HG03432 (cell line): ENCODE measurements around the gene GPR146.
"Not testable (repeated sequence)": the region's sequence is repeated elsewhere in the genome, so short reads cannot be mapped to it uniquely, and the experiment has no call there.

Experiments used
- ATAC-seq: cut with Tn5 transposase; IDR thresholded peaks from one replicate; pipeline ENCODE4 v1.9.1; 2021; ENCODE audit warnings: mild to moderate bottlenecking, moderate library complexity; ENCODE audit not compliant: unreplicated experiment

GPR146 gene

GRCh38 chr7:1074018-1074417 is 29.7 kb downstream of the GPR146 start:
- ATAC-seq = not testable (repeated sequence)

GRCh38 chr7:1074593-1075431 is 30.5 kb downstream of the GPR146 start:
- no peak for ATAC-seq

GRCh38 chr7:1076184-1077072 is 32.1 kb downstream of the GPR146 start:
- ATAC-seq = no peak

- ATAC-seq = no peak
These were observed 34.2 kb downstream of the GPR146 start for GRCh38 chr7:1078519-1078918.

GRCh38 chr7:1078985-1079384 is 34.6 kb downstream of the GPR146 start:
- ATAC-seq = no peak

GRCh38 chr7:1079546-1079945 is 35.2 kb downstream of the GPR146 start:
- ATAC-seq = no peak

GRCh38 chr7:1080252-1080920 is 36.0 kb downstream of the GPR146 start:
- no peak for ATAC-seq

GRCh38 chr7:1080921-1081255 is 36.5 kb downstream of the GPR146 start:
- no peak for ATAC-seq

- ATAC-seq = no peak
These were observed 37.0 kb downstream of the GPR146 start for GRCh38 chr7:1081336-1081735.

GRCh38 chr7:1081931-1082401 is 37.6 kb downstream of the GPR146 start:
- no peak for ATAC-seq

GRCh38 chr7:1083729-1084657 is 39.6 kb downstream of the GPR146 start:
- no peak for ATAC-seq

- no peak for ATAC-seq
These were observed 40.9 kb downstream of the GPR146 start for GRCh38 chr7:1085266-1085665.

- ATAC-seq = no peak
These were observed 41.6 kb downstream of the GPR146 start for GRCh38 chr7:1085910-1086421.

- ATAC-seq = peak; percentile 78
These were observed 42.5 kb downstream of the GPR146 start for GRCh38 chr7:1086588-1087464.

GRCh38 chr7:1087465-1087814 is 43.1 kb downstream of the GPR146 start:
- ATAC-seq = no peak

GRCh38 chr7:1087952-1088920 is 43.9 kb downstream of the GPR146 start, which contains the start of gene GPER1:
GPER1 (plus strand) TSS chr7:1088113; CDS start chr7:1091729, 3,616 bp downstream.
- no peak for ATAC-seq

GRCh38 chr7:1090236-1090635 is 45.9 kb downstream of the GPR146 start:
- ATAC-seq = no peak
